HepG2 (cell line): ENCODE measurements around the gene CALML6.

Experiments used
- BRCA1 ChIP-seq: sonication (generic); formaldehyde crosslinking; IDR thresholded peaks from 2 replicates; pipeline ENCODE4 v1.4.0; 2020; ENCODE audit warnings: missing genetic modification reagents
- GABPB1 ChIP-seq: IDR thresholded peaks from 2 replicates; pipeline ENCODE4 v1.6.1; 2016; ENCODE audit warnings: mild to moderate bottlenecking, missing genetic modification reagents, moderate library complexity, missing compliant biosample characterization
- HES4 ChIP-seq: sonication (generic); formaldehyde crosslinking; IDR thresholded peaks from 2 replicates; pipeline ENCODE4 v1.9.0; 2021; ENCODE audit warnings: mild to moderate bottlenecking, missing genetic modification reagents, borderline replicate concordance
- NFE2L2 ChIP-seq: fragments of 150-350 bp; IDR thresholded peaks from 2 replicates; pipeline ENCODE4 v1.6.1; 2014; ENCODE audit warnings: low read length
- ZNF343 ChIP-seq: sonication (generic); formaldehyde crosslinking; IDR thresholded peaks from 2 replicates; pipeline ENCODE4 v1.4.0; 2020; ENCODE audit warnings: mild to moderate bottlenecking, missing genetic modification reagents
- ZNF501 ChIP-seq: sonication (generic); formaldehyde crosslinking; IDR thresholded peaks from 2 replicates; pipeline ENCODE4 v1.5.1; 2020; ENCODE audit warnings: mild to moderate bottlenecking, moderate library complexity, missing genetic modification reagents
- TF ChIP-seq, protein P1 (sequence below): sonication (generic); formaldehyde crosslinking; IDR thresholded peaks from 2 replicates; pipeline ENCODE4 v1.5.0; 2020; ENCODE audit warnings: mild to moderate bottlenecking, missing genetic modification reagents, moderate library complexity
- TF ChIP-seq, protein P2 (sequence below): sonication (generic); formaldehyde crosslinking; IDR thresholded peaks from 2 replicates; pipeline ENCODE4 v1.5.1; 2020; ENCODE audit warnings: mild to moderate bottlenecking, missing genetic modification reagents, moderate library complexity
- TF ChIP-seq, protein P3 (sequence below), 2 experiments: IDR thresholded peaks; 2 replicates each; pipeline ENCODE4 v1.6.1; 2011 to 2012; ENCODE audit warnings: low read length in 2 of 2, borderline replicate concordance in 1 of 2, low read depth in 1 of 2, mild to moderate bottlenecking in 1 of 2, moderate library complexity in 1 of 2

DNA sequence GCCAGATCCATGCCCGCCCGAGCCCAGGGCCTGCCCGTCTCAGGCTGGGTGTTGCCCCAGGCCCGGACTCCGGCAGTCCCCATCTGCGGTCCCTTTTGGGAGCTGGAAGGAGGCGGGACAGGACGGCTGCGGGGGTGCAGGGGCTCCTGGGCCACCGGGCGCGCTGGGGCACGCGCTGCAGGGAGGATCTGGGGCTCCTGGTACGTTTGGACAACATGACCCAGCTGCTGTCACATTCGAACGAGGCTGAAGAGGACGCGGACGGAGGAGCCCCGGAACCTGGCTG is 6.6 kb upstream of the CALML6 start:
- TF ChIP-seq GABPB1 (CRISPR knock-in tag), result no peak
- TF ChIP-seq BRCA1 (CRISPR knock-in tag), result no peak
- TF ChIP-seq NFE2L2, result no peak
- TF ChIP-seq HES4, result no peak
- TF ChIP-seq, protein P1, sequence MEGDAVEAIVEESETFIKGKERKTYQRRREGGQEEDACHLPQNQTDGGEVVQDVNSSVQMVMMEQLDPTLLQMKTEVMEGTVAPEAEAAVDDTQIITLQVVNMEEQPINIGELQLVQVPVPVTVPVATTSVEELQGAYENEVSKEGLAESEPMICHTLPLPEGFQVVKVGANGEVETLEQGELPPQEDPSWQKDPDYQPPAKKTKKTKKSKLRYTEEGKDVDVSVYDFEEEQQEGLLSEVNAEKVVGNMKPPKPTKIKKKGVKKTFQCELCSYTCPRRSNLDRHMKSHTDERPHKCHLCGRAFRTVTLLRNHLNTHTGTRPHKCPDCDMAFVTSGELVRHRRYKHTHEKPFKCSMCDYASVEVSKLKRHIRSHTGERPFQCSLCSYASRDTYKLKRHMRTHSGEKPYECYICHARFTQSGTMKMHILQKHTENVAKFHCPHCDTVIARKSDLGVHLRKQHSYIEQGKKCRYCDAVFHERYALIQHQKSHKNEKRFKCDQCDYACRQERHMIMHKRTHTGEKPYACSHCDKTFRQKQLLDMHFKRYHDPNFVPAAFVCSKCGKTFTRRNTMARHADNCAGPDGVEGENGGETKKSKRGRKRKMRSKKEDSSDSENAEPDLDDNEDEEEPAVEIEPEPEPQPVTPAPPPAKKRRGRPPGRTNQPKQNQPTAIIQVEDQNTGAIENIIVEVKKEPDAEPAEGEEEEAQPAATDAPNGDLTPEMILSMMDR, result no peak
- TF ChIP-seq ZNF501 (CRISPR knock-in tag), result no peak; the same call in 1 of the 2 replicates
- TF ChIP-seq, protein P2, sequence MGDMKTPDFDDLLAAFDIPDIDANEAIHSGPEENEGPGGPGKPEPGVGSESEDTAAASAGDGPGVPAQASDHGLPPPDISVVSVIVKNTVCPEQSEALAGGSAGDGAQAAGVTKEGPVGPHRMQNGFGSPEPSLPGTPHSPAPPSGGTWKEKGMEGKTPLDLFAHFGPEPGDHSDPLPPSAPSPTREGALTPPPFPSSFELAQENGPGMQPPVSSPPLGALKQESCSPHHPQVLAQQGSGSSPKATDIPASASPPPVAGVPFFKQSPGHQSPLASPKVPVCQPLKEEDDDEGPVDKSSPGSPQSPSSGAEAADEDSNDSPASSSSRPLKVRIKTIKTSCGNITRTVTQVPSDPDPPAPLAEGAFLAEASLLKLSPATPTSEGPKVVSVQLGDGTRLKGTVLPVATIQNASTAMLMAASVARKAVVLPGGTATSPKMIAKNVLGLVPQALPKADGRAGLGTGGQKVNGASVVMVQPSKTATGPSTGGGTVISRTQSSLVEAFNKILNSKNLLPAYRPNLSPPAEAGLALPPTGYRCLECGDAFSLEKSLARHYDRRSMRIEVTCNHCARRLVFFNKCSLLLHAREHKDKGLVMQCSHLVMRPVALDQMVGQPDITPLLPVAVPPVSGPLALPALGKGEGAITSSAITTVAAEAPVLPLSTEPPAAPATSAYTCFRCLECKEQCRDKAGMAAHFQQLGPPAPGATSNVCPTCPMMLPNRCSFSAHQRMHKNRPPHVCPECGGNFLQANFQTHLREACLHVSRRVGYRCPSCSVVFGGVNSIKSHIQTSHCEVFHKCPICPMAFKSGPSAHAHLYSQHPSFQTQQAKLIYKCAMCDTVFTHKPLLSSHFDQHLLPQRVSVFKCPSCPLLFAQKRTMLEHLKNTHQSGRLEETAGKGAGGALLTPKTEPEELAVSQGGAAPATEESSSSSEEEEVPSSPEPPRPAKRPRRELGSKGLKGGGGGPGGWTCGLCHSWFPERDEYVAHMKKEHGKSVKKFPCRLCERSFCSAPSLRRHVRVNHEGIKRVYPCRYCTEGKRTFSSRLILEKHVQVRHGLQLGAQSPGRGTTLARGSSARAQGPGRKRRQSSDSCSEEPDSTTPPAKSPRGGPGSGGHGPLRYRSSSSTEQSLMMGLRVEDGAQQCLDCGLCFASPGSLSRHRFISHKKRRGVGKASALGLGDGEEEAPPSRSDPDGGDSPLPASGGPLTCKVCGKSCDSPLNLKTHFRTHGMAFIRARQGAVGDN (CRISPR knock-in tag), result no peak
- no peak for TF ChIP-seq ZNF343 (CRISPR knock-in tag)
- TF ChIP-seq, protein P3, sequence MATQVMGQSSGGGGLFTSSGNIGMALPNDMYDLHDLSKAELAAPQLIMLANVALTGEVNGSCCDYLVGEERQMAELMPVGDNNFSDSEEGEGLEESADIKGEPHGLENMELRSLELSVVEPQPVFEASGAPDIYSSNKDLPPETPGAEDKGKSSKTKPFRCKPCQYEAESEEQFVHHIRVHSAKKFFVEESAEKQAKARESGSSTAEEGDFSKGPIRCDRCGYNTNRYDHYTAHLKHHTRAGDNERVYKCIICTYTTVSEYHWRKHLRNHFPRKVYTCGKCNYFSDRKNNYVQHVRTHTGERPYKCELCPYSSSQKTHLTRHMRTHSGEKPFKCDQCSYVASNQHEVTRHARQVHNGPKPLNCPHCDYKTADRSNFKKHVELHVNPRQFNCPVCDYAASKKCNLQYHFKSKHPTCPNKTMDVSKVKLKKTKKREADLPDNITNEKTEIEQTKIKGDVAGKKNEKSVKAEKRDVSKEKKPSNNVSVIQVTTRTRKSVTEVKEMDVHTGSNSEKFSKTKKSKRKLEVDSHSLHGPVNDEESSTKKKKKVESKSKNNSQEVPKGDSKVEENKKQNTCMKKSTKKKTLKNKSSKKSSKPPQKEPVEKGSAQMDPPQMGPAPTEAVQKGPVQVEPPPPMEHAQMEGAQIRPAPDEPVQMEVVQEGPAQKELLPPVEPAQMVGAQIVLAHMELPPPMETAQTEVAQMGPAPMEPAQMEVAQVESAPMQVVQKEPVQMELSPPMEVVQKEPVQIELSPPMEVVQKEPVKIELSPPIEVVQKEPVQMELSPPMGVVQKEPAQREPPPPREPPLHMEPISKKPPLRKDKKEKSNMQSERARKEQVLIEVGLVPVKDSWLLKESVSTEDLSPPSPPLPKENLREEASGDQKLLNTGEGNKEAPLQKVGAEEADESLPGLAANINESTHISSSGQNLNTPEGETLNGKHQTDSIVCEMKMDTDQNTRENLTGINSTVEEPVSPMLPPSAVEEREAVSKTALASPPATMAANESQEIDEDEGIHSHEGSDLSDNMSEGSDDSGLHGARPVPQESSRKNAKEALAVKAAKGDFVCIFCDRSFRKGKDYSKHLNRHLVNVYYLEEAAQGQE (IDR thresholded peaks at IDR 0.05; ENCODE audit: borderline replicate concordance in 1 of 2, low read depth in 1 of 2, low read length in 2 of 2), result no peak
